Measurements from ENCODE around the gene EMP1. TPM values are rescaled to one million over a fixed set of nuclear protein-coding genes. Genes with fewer than 3 reads are reported as not detected.

Gene EMP1
- total RNA-seq, 1 donor from 2014 or later: not detected

DNA sequence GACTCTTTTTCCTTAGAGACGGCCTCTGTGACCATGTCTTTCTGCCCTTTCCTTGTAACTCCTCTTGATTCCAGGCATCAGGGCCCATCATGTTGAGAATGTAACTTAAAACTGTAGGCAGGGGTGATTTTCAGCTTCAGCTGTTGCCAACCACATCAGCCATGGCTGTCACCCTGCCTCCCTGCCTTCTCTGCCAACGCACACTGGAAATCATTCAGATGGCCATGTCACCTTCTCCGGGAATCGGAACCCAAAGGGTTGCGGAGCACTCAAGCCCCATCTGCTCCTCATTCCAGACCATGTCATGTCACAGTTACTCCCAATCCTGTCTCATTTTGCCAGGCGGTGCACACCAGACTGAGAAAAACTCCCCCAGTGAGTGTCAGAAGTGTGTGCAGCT lies 72.1 kb downstream of the EMP1 start:
- intact Hi-C loops (cut with micrococcal nuclease): no loop called here
- CTCF ChIA-PET: no interaction called here
- H3K36me3 Mint-ChIP-seq (ENCODE audit: low read depth): no peaks in the 10 kb centered on the region

More for the DNA sequence above, 72.1 kb downstream of the EMP1 start:
- no peak overlapping the region for H3K27ac Mint-ChIP-seq
- ATAC-seq (ENCODE audit: low read depth) (no peak), DNase-seq (no peak)
- POLR2A ChIA-PET: no interaction called here
- H3K4me1 Mint-ChIP-seq: no peaks in the 10 kb centered on the region
- TF ChIP-seq CTCF (IDR thresholded peaks at IDR 0.05): no peak
- peaks cover 12% of the 10 kb centered on the region for H3K9me3 Mint-ChIP-seq
- H3K27me3 Mint-ChIP-seq: peaks cover 7% of the 10 kb centered on the region
- H3K4me3 Mint-ChIP-seq: no peak overlapping the region

Other genes with a start within 250 kb of the EMP1 start
- 0.35 and 0.44 TPM in 2 replicates for gene GPRC5D, start 244.6 kb upstream of the EMP1 start, total RNA-seq
- 9.7 and 12.0 TPM in 2 replicates for gene HEBP1, start 196.5 kb upstream of the EMP1 start, total RNA-seq
- 4.7 and 6.3 TPM in 2 replicates for gene FAM234B, start 152.3 kb upstream of the EMP1 start, total RNA-seq
- gene GSG1, start 93.1 kb upstream of the EMP1 start, total RNA-seq: not detected in 2 replicates